PC-3 (cell line): ENCODE data around the gene PDIA4. TPM values are rescaled to one million over a fixed set of nuclear protein-coding genes. Genes with fewer than 3 reads are reported as not detected.

ENCODE experiments used
- ATAC-seq: fragments of 200-7000 bp; cut with Tn5 transposase; 2 replicates; pipeline ENCODE4 v1.9.1; 2020; ENCODE audit warnings: mild to moderate bottlenecking, moderate library complexity
- BruUV-seq: library from RNA; stranded (reverse); fragments of 400-500 nt; replicated peaks from 2 replicates; lab custom pipeline; 2021; lab: Mats Ljungman, UMichigan
- CTCF ChIA-PET: fragments of 300-600 bp; sonication (Branson Sonifier 250); formaldehyde crosslinking; loops from one replicate; lab custom pipeline; 2022; ENCODE audit warnings: antibody characterized with exemption; lab: Charles Lee
- POLR2A ChIA-PET: fragments of 300-600 bp; sonication (Branson Sonifier 250); formaldehyde crosslinking; loops from one replicate; lab custom pipeline; 2022; ENCODE audit warnings: antibody characterized with exemption; ENCODE audit not compliant: unreplicated experiment; lab: Charles Lee
- DNase-seq: peaks from one replicate; pipeline ENCODE4 v3.0.0-alpha.2; 2015
- H2AFZ ChIP-seq: fragments of 300-600 bp; sonication (generic); 2 replicates; pipeline ENCODE4 v1.6.0; 2016; ENCODE audit warnings: antibody characterized with exemption, low read length
- H3F3A ChIP-seq: fragments of 300-600 bp; sonication (generic); one replicate; pipeline ENCODE4 v1.6.0; 2017; ENCODE audit warnings: antibody characterized with exemption, low read length, control low read depth, mild to moderate bottlenecking; ENCODE audit not compliant: unreplicated experiment
- H3K27ac ChIP-seq: fragments of 300-600 bp; sonication (generic); 2 replicates; pipeline ENCODE4 v1.5.1; 2016; ENCODE audit warnings: mild to moderate bottlenecking, low read length
- H3K27me3 ChIP-seq: fragments of 300-600 bp; sonication (generic); 2 replicates; pipeline ENCODE4 v1.6.1; 2016; ENCODE audit warnings: low read length, mixed read lengths
- H3K36me3 ChIP-seq: fragments of 300-600 bp; sonication (generic); 2 replicates; pipeline ENCODE4 v1.6.1; 2016; ENCODE audit warnings: low read depth, mixed run types, low read length, mixed read lengths
- H3K4me1 ChIP-seq: fragments of 300-600 bp; sonication (generic); 2 replicates; pipeline ENCODE4 v1.5.1; 2016; ENCODE audit warnings: low read length; ENCODE audit not compliant: insufficient read depth
- H3K4me2 ChIP-seq: fragments of 300-600 bp; sonication (generic); 2 replicates; pipeline ENCODE4 v1.6.0; 2016; ENCODE audit warnings: low read length
- H3K4me3 ChIP-seq: fragments of 300-600 bp; sonication (generic); 2 replicates; pipeline ENCODE4 v1.5.1; 2016; ENCODE audit warnings: mild to moderate bottlenecking, low read length, mixed read lengths
- H3K79me2 ChIP-seq: fragments of 300-600 bp; sonication (generic); 2 replicates; pipeline ENCODE4 v1.6.1; 2017; ENCODE audit warnings: low read length, mixed read lengths
- H3K9ac ChIP-seq: fragments of 300-600 bp; sonication (generic); 2 replicates; pipeline ENCODE4 v1.6.0; 2016; ENCODE audit warnings: mild to moderate bottlenecking, low read length
- H3K9me2 ChIP-seq: fragments of 300-600 bp; sonication (generic); replicated peaks from 2 replicates; pipeline ENCODE4 v1.6.1; 2016; ENCODE audit warnings: mixed run types, low read length, mixed read lengths
- H3K9me3 ChIP-seq: fragments of 300-600 bp; sonication (generic); 2 replicates; pipeline ENCODE4 v1.6.1; 2016; ENCODE audit warnings: low read length, mixed read lengths
- H4K20me1 ChIP-seq: fragments of 300-600 bp; sonication (generic); 2 replicates; pipeline ENCODE4 v1.6.1; 2016; ENCODE audit warnings: low read length, mixed read lengths
- EZH2 ChIP-seq: fragments of 300-600 bp; sonication (generic); IDR thresholded peaks from one replicate; pipeline ENCODE4 v1.6.1; 2017; ENCODE audit warnings: antibody characterized with exemption, mild to moderate bottlenecking, low read length; ENCODE audit not compliant: unreplicated experiment
- EZH2phosphoT487 ChIP-seq: fragments of 300-600 bp; sonication (generic); IDR thresholded peaks from 2 replicates; pipeline ENCODE4 v1.6.1; 2018; ENCODE audit warnings: mild to moderate bottlenecking, antibody characterized with exemption, low read length, borderline replicate concordance
- intact Hi-C: fragments of 100-400 bp; cut with micrococcal nuclease; formaldehyde crosslinking; loops from 2 replicates; pipeline ENCODE4 v1.9.0; 2023
- total RNA-seq: library from RNA; depleted of rRNA; stranded (reverse); fragments of >200 nt; gene quantifications from 2 replicates; pipeline ENCODE4 v1.2.3, GENCODE V29; 2014
- TF ChIP-seq, protein P1 (sequence below): fragments of 300-600 bp; sonication (generic); conservative IDR thresholded peaks from 2 replicates; pipeline ENCODE4 v1.5.1; 2017; ENCODE audit warnings: antibody characterized with exemption, low read depth, mild to moderate bottlenecking, low read length

PDIA4 gene
- total RNA-seq, 1 experiment from 2014 or later, result 249 TPM

DNA sequence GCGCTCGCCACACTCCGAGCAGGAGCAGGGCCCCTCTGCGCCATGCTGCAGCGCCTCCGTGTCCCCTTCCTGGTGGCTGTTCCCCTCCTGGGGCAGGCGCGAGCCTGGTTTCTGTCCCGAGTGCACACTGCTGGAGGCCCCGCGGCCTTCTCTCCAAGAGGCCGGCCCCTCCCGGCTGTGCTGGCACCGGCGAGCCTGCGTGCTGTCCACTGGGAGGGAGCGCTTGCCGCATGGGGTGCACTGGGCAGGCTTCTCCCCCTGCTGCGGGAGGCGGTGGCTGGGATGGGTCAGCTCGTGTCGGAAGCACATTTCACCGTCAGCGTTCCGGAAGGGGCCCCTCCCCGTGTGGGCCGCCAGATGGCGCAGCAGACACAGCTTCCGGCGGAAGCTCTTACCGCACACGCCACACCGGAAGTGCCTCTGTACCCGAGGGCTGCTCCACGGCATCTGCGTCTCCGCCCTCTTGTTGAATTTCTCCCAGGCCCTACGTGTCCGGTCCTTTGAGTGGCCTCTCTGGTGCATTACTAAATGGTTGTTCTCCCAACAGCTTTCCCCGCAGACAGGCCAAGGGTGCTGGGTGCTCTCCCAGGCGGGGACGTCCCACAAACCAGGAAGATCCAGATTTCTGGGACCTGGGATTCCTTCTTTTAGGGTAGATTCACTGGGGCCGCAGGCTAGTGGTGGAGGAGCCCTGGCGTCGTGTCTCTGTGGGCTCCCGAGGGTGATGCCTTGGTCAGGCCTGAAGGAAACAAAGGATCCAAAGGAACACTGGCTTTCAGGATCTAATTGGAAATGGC is 43.5 kb upstream of the PDIA4 start:
- ChIA-PET POLR2A (no interaction called here), CTCF (no interaction called here)
- H3K9me2 ChIP-seq, result no peaks in the 10 kb centered on the region
- H3K9me3 ChIP-seq, result no peaks in the 10 kb centered on the region
- H2AFZ ChIP-seq, result no peak overlapping the region
- no peaks in the 10 kb centered on the region for H3K4me1 ChIP-seq
- H3K27ac ChIP-seq, result no peak overlapping the region
- no peak overlapping the region for H3K9ac ChIP-seq
- H3F3A ChIP-seq, result no peaks in the 10 kb centered on the region
- ATAC-seq, result no peak
- H3K27me3 ChIP-seq, result no peaks in the 10 kb centered on the region
- H4K20me1 ChIP-seq, result no peaks in the 10 kb centered on the region
- H3K36me3 ChIP-seq, result peaks cover 3% of the 10 kb centered on the region; the same call in 1 of the 2 replicates
- no peak for TF ChIP-seq EZH2
- no peak for TF ChIP-seq EZH2phosphoT487
- TF ChIP-seq, protein P1, sequence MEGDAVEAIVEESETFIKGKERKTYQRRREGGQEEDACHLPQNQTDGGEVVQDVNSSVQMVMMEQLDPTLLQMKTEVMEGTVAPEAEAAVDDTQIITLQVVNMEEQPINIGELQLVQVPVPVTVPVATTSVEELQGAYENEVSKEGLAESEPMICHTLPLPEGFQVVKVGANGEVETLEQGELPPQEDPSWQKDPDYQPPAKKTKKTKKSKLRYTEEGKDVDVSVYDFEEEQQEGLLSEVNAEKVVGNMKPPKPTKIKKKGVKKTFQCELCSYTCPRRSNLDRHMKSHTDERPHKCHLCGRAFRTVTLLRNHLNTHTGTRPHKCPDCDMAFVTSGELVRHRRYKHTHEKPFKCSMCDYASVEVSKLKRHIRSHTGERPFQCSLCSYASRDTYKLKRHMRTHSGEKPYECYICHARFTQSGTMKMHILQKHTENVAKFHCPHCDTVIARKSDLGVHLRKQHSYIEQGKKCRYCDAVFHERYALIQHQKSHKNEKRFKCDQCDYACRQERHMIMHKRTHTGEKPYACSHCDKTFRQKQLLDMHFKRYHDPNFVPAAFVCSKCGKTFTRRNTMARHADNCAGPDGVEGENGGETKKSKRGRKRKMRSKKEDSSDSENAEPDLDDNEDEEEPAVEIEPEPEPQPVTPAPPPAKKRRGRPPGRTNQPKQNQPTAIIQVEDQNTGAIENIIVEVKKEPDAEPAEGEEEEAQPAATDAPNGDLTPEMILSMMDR, result no peak
- intact Hi-C loops, result no loop called here
- no peak overlapping the region for H3K4me3 ChIP-seq
- DNase-seq, result no peak
- H3K79me2 ChIP-seq, result no peaks in the 10 kb centered on the region
- no peak overlapping the region for H3K4me2 ChIP-seq
- no TSS peak for BruUV-seq

DNA sequence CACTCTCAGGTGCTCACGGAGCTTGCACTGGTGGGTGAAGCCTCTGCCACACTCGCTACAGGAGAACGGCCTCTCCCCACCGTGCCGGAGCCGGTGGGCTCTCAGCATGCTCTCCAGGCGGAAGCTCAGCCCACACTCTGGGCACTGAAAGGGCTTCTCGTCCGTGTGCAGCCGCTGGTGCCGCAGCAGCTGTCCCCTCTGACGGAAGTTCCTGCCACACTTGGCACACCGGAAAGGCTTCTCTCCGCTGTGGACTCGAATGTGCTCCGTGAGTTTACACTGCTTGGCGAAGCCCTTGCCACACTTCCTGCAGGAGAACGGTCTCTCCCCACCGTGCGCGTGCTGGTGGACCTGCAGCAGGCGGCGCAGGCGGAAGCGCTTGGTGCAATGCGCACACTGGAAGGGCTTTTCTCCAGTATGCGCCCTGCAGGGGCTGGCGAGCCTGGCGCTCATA is 42.9 kb upstream of the PDIA4 start:
- no peaks in the 10 kb centered on the region for H3K9me3 ChIP-seq
- no peak overlapping the region for H3K4me3 ChIP-seq
- no peak overlapping the region for H2AFZ ChIP-seq
- ATAC-seq (no peak), DNase-seq (no peak)
- H3K9ac ChIP-seq, result no peak overlapping the region
- no peak overlapping the region for H3K27ac ChIP-seq
- no TSS peak for BruUV-seq
- peaks cover 3% of the 10 kb centered on the region; the same call in 1 of the 2 replicates for H3K36me3 ChIP-seq
- POLR2A ChIA-PET, result no interaction called here
- CTCF ChIA-PET, result no interaction called here
- H3K4me2 ChIP-seq, result no peak overlapping the region
- no peaks in the 10 kb centered on the region for H3F3A ChIP-seq
- TF ChIP-seq, protein P1, result no peak
- TF ChIP-seq EZH2phosphoT487 (no peak), EZH2 (no peak)
- intact Hi-C loops, result no loop called here
- no peaks in the 10 kb centered on the region for H4K20me1 ChIP-seq
- no peaks in the 10 kb centered on the region for H3K9me2 ChIP-seq
- H3K27me3 ChIP-seq, result no peaks in the 10 kb centered on the region
- H3K4me1 ChIP-seq, result no peaks in the 10 kb centered on the region
- H3K79me2 ChIP-seq, result no peaks in the 10 kb centered on the region
